Measurements from ENCODE around the gene GPR146.
"Not testable (repeated sequence)": the region's sequence is repeated elsewhere in the genome, so short reads cannot be mapped to it uniquely, and the experiment has no call there.

Gene GPR146, protein sequence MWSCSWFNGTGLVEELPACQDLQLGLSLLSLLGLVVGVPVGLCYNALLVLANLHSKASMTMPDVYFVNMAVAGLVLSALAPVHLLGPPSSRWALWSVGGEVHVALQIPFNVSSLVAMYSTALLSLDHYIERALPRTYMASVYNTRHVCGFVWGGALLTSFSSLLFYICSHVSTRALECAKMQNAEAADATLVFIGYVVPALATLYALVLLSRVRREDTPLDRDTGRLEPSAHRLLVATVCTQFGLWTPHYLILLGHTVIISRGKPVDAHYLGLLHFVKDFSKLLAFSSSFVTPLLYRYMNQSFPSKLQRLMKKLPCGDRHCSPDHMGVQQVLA

GRCh38 chr7:1044189-1045068 lies at the start of gene GPR146:
Gene GPR146, plus strand, starts transcription at chr7:1044546. Its CDS starts 12,970 bp downstream, at chr7:1057516.
- peak; percentile 97 for DNase-seq (ENCODE audit: low read depth)

DNA sequence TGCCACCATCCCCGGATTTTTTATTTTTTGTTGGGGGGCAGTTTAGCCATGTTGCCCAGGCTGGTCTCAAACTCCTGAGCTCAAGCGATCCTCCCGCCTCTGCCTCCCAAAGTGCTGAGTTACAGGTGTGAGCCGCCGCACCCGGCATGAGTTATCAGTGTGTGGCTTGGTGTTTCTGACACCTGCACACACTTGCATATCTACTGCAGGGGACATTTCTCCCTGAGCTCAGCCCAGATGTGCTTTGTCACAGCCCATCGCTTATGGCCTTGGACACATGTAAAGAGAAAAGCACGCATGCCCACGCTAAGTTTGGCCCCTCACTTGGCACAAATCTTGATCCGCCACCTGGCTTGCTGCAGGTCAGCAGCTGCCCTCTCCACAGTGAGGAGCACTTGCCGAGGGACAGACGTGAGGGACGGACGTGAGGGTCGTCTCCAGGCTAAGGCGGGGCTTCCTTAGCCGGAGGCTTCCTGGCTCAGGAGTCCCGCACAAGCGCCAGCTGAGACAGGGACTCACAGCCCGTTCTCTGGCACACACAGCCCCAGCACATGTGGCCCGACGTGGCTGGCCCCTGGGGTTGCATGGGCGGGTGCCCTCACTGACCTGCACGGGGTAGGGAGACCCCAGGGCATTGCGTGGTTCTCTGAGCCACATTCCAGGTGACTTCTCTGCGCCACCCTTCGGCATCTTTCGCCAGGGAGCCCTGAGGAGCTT lies 49.6 kb upstream of the GPR146 start:
- DNase-seq (ENCODE audit: low read depth) = no peak

GRCh38 chr7:995571-995970 lies 48.8 kb upstream of the GPR146 start:
- no peak for DNase-seq (ENCODE audit: low read depth)

DNA sequence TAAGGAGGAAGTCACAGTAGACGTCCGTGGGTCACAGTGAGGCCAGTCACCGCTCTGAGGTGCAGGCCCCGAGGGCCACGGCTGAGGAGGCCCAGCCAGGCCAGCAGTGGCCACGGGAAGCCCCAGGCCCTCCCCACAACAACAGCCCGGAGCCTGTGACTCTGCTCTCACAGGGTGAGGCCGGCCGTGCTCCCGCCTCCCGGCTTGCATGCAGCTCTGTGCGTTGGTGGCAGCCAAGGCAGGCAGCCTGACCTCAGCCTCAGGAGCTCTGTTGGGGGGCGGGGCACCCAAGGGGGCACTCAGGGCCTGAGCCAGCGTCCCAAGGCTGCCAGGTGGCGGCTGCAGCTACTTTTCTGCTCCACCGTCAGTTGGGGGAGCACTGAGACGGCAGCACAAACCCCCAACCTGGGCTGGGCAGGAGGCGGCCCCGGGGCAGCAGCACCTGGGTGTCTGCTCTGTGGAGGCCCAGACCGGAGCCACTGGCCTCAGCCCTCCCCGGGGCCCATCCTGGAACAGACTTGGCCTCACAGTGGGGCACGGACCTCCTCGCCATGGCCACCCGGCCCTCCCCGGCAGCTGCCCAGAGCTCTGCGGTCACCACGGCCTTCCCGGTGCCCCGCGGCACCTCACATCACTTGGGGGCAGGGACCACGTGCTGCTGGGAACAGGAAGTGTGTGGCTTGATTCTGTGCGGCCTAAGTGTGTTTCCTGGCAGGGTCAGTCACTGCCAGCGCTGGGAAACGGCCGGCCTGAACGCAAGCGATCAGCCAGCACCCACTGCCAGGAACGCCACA lies 48.1 kb upstream of the GPR146 start:
- no peak for DNase-seq (ENCODE audit: low read depth)

GRCh38 chr7:997404-998395 lies 46.6 kb upstream of the GPR146 start:
- no peak for DNase-seq (ENCODE audit: low read depth)

DNA sequence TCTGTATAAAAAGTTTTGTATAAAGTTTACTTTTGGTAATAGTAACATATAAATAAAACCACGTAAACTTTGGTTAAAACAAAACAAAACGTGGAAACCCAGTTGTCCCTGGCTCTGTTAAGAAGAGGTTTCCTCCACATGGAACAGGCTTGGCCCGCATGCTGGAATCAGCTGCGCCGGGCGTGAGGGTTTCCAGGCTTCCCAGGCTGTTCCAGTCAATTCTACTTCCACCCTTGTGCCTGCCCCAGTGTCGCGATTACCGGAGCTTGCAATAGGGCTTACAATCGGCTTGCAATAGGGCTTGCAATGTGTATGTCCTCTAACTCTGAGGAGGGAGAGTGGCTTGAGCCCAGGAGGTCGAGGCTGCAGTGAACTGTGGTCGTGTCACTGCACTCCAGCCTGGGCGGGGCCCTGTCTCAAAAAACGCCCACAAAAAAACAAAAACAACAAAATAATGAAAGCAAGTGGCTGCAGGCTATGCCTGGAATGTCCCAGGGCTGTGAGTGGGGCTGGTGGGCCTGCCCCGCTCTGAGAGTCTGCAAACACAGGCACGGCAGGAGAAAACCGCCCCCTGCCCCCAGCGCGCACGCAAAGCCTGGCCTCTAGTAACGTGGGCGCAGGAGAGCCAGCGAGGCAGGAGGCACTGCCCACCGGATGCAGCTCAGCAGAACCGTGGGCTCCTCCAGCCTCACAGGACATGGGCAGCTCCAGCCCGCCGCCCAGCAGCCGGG lies 45.0 kb upstream of the GPR146 start:
- DNase-seq (ENCODE audit: low read depth) = no peak

- no peak for DNase-seq (ENCODE audit: low read depth)
Measured at GRCh38 chr7:999941-1000935, 44.1 kb upstream of the GPR146 start.

- peak; percentile 33 for DNase-seq (ENCODE audit: low read depth)
Measured at GRCh38 chr7:1001069-1001770, 43.1 kb upstream of the GPR146 start.

DNA sequence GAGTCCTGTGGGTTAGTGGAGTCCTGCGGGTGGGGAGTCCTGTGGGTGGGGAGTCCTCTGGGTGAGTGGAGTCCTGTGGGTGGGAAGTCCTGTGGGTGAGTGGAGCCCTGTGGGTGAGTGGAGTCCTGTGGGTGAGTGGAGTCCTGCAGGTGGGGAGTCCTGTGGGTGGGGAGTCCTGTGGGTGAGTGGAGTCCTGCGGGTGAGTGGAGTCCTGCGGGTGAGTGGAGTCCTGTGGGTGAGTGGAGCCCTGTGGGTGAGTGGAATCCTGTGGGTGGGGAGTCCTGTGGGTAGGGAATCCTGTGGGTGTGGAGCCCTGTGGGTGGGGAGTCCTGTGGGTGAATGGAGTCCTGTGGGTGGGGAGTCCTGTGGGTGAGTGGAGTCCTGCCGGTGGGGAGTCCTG lies 42.3 kb upstream of the GPR146 start:
- not testable (repeated sequence) for DNase-seq (ENCODE audit: low read depth)

DNA sequence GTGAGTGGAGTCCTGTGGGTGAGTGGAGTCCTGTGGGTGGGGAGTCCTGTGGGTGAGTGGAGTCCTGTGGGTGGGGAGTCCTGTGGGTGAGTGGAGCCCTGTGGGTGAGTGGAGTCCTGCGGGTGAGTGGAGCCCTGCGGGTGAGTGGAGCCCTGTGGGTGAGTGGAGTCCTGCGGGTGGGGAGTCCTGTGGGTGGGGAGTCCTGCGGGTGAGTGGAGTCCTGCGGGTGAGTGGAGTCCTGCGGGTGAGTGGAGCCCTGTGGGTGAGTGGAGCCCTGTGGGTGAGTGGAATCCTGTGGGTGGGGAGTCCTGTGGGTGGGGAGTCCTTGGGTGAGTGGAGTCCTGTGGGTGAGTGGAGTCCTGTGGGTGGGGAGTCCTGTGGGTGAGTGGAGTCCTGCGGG lies 41.9 kb upstream of the GPR146 start:
- DNase-seq (ENCODE audit: low read depth) = not testable (repeated sequence)

DNA sequence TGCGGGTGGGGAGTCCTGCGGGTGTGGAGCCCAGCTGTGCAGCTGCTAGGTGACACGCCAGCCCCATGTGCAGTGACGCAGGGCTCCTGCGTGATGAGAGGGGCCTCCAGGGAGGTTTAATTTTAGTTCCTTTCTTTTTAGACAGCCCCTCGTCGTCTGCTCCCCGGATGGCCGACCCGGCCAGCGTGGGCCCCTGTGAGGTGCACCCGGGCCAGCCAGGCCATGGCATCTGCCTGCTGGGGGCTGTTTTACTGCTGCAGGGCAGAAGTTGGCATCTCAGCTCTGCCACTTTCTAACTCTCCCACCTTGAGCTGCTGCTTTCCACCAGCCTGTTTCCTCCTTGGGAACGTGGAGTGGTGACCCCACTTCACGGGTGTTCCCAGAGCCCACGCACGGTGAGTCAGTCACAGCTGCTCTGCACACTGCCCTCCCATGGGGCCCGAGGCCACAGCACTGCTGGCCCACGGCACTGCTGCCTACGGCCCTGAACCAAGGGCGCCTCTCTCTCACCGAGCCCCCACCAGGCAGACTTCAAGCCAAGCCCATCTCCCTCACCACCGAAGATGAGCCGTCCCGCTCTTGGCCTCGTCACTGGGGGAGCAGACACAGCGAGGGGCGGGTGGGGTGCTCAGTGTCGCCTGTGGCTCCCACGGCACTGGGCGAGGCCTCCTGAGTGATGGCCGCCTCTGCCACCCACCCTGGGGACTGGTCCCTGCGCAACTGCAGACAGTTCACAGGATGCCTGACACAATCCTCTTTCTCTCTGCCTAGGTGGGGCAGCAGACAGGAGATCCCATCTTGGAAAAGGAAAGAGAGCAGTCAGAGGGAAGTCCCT lies 40.1 kb upstream of the GPR146 start:
- DNase-seq (ENCODE audit: low read depth) = no peak

- DNase-seq (ENCODE audit: low read depth) = no peak
Measured at GRCh38 chr7:1005303-1005702, 39.0 kb upstream of the GPR146 start.

GRCh38 chr7:1007901-1008300 lies 36.4 kb upstream of the GPR146 start:
- no peak for DNase-seq (ENCODE audit: low read depth)

DNA sequence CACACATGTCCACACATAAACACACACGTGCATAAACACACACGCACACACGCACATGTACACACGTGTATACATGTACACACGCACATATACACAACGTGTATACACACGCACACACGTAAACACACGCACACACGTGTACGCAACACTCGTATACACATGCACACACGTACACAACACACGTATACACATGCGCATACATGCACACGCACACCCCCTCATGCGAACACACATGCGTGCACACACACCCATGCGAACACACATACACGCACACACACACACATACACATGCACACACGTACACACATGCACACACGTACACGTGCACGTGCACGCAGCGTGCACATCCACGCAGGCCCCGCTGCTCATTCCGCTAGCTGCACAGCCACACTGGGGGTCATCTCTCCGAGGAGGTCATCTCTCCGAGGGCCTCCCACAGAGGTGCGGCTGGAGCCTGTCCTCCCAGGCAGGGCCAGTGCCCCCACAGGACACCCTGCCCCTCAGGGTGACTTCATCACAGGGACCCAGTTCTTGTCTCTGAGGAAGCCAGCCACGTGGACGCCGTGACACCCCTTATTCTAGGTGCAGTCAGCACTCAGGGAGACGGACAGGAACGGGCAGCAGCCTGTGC lies 35.5 kb upstream of the GPR146 start:
- DNase-seq (ENCODE audit: low read depth) = no peak

DNA sequence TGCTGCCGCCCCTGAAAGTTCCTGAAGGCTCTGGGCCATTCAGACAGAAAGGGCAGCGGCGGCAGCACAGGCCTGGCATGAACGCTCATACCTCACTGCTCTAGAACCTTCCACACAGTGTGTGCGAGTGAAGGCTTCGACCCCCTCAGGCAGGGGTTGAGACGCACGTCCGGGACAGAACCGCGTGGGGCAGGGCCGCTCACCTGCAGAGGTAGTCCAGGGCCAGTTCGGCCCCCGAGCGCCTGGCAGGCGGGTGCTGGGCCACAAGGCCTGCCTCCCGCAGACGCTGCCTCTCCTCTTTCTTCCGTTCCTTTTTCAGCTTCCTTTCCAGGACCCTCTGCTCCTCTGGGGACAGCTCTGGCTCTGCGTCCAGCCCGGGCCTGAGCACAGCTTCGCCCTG lies 34.6 kb upstream of the GPR146 start:
- no peak for DNase-seq (ENCODE audit: low read depth)

DNA sequence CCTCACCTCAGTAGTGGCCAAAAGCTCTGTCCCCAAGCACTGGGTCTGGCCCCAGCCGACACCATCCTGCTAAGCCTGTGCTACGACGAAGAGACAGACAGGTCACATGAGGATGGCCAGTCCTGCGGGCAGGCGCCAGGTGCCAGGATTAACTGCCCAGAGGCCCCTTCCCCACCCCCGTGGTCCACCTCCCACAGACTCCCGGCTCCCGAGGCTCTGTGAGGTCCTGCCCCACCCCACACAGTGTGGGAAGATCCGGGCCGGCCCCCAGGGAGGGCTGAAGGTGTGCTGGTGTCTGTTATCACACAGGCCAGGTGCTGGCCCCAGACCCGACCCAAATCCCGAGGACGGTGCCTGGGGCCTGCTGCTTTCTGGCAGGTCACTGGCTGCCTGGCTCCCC lies 34.1 kb upstream of the GPR146 start:
- no peak for DNase-seq (ENCODE audit: low read depth)

All from ELR (cell line).